K562 (cell line): Measurements from ENCODE around the gene PPP6R1. TPM values are rescaled to one million over a fixed set of nuclear protein-coding genes. Genes with fewer than 3 reads are reported as not detected.

ENCODE experiments used
- GATAD2A ChIP-seq: fragments of 450-650 bp; IDR thresholded peaks from 2 replicates; pipeline ENCODE4 v1.6.1; 2017
- HOXB6 ChIP-seq: fragments of 250-450 bp; sonication (Bioruptor Pico); IDR thresholded peaks from 2 replicates; pipeline ENCODE4 v1.5.1; 2022; ENCODE audit warnings: mild to moderate bottlenecking, borderline replicate concordance
- NR1H2 ChIP-seq: sonication (generic); formaldehyde crosslinking; IDR thresholded peaks from 2 replicates; pipeline ENCODE4 v1.4.0; 2020; ENCODE audit warnings: mild to moderate bottlenecking, missing genetic modification reagents
- RBM39 ChIP-seq: fragments of 200-400 bp; formaldehyde crosslinking; optimal IDR thresholded peaks from 2 replicates; pipeline ENCODE3; 2018; ENCODE audit warnings: low read depth, low read length
- SMC3 ChIP-seq: conservative IDR thresholded peaks from 2 replicates; pipeline ENCODE4 v1.6.1; 2011; ENCODE audit warnings: low read depth, low read length, improper control_type of control experiment; ENCODE audit not compliant: insufficient read depth
- ZNF165 ChIP-seq: fragments of 250-450 bp; sonication (Bioruptor Pico); IDR thresholded peaks from 2 replicates; pipeline ENCODE4 v1.4.0; 2020; ENCODE audit warnings: borderline replicate concordance
- ZNF282 ChIP-seq: sonication (generic); formaldehyde crosslinking; IDR thresholded peaks from 2 replicates; pipeline ENCODE4 v1.8.1; 2023; ENCODE audit warnings: missing genetic modification reagents
- ZNF644 ChIP-seq: fragments of 200-800 bp; sonication (Bioruptor generic); IDR thresholded peaks from 2 replicates; pipeline ENCODE4 v1.6.1; 2016; ENCODE audit warnings: low read depth, missing genetic modification characterization, missing compliant biosample characterization
- ZNF668 ChIP-seq: fragments of 250-450 bp; sonication (Bioruptor Pico); IDR thresholded peaks from 2 replicates; pipeline ENCODE4 v1.8.0; 2022; ENCODE audit warnings: mild to moderate bottlenecking, inconsistent platforms
- ZNF75A ChIP-seq: fragments of 450-650 bp; formaldehyde crosslinking; IDR thresholded peaks from 2 replicates; pipeline ENCODE4 v1.4.0; 2020; ENCODE audit warnings: mild to moderate bottlenecking
- polyA plus RNA-seq, 8 experiments: library from polyadenylated mRNA; depleted of rRNA in 4 of 8; stranded (reverse) in 5 of 8; unstranded in 3 of 8; fragments of >200 nt; fragmentation: Nextera tagmentation in 2 of 8; fragmentation: Illumina TruSeq in 1 of 8; extraction: Ambion mirVana in 2 of 8; extraction: Trizol in 1 of 8; gene quantifications; 2 replicates each; pipeline versions ENCODE4 v1.2.1 to v1.2.3, GENCODE V29; 2011 to 2014; ENCODE audit warnings: inconsistent platforms in 1 of 8, missing spikeins in 1 of 8
- total RNA-seq, 7 experiments: library from RNA; depleted of rRNA in 6 of 7; stranded (reverse); fragments of >200 nt in 6 of 7; fragmentation: Illumina TruSeq in 2 of 7; extraction: Trizol in 2 of 7; gene quantifications; 2 replicates each; pipeline versions ENCODE4 v1.2.1 to v1.2.3, GENCODE V29; 2011 to 2021; ENCODE audit warnings: low replicate concordance in 1 of 7
- TF ChIP-seq, protein P1 (sequence below): IDR thresholded peaks from 2 replicates; pipeline ENCODE4 v1.6.1; 2011; ENCODE audit not compliant: insufficient read length; ENCODE audit errors: extremely low read depth
- TF ChIP-seq, protein P2 (sequence below), 2 experiments: fragments of 450-650 bp in 1 of 2; sonication (generic) in 1 of 2; formaldehyde crosslinking; conservative IDR thresholded peaks; 2 replicates each; pipeline versions ENCODE4 v1.4.0 to v1.8.1; 2020 to 2022; ENCODE audit warnings: mild to moderate bottlenecking in 1 of 2, missing genetic modification reagents in 1 of 2
- TF ChIP-seq, protein P3 (sequence below): fragments of 450-650 bp; IDR thresholded peaks from 2 replicates; pipeline ENCODE4 v1.6.1; 2014; ENCODE audit warnings: low read depth, mild to moderate bottlenecking, moderate library complexity, borderline replicate concordance
- TF ChIP-seq, protein P4 (sequence below): sonication (generic); formaldehyde crosslinking; IDR thresholded peaks from 2 replicates; pipeline ENCODE4 v1.9.0; 2022; ENCODE audit warnings: mild to moderate bottlenecking, missing genetic modification reagents
- TF ChIP-seq, protein P5 (sequence below): fragments of 200-800 bp; sonication (Bioruptor generic); IDR thresholded peaks from 2 replicates; pipeline ENCODE4 v1.6.1; 2017; ENCODE audit warnings: missing genetic modification characterization, missing compliant biosample characterization
- TF ChIP-seq, protein P6 (sequence below): fragments of 250-450 bp; sonication (Bioruptor Pico); IDR thresholded peaks from 2 replicates; pipeline ENCODE4 v1.9.0; 2021; ENCODE audit warnings: mild to moderate bottlenecking, inconsistent platforms
- TF ChIP-seq, protein P7 (sequence below): IDR thresholded peaks from 2 replicates; pipeline ENCODE4 v1.6.1; 2016; ENCODE audit warnings: missing genetic modification characterization, missing compliant biosample characterization

The PPP6R1 gene
- total and polyA plus RNA-seq, 9 of the 15 experiments (the other 6 are each of a cell fraction or from before 2014, with no cell fraction given): 0.48 to 135 (median 37.2) TPM

DNA sequence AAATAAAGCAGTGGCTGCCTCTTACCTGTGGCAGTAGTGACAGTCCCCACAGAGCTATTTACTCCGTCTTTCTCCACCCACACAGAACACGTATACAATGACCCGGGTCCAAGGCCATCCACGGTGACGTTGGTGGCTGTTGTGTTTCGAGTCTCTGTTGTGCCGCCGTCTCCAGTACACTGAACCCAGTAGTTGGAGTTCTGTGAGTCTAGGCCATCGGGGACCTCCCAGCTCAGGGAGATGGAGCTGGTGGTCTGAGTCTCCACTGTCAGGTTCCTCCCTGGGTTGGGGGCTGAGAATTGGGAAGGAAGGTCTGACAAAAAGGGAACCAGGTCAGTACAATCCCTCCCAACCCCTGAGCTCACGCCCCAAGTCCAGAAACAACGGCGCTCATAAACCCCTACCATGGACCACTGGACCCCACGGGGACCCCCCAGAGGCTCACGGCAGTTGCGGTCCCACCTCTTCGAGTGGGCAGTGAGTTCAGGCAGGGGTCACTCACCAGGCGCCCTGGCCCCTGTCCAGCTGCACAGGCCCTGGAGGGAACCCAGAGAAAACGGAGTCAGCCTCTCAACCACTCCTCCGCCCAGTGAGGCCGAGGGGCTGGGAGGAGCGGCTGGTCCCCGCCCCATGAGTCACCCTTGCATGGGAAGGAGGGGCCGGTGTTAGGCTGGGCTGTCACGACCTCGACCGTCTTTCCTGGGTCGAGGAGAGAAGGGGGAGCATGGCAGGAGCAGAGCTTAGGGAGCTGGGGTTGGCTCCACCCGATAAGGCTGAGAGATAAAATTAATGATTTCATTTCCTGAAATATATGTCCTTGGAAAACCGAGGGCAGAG is 51.9 kb downstream of the PPP6R1 start (continued):
- TF ChIP-seq, protein P1, sequence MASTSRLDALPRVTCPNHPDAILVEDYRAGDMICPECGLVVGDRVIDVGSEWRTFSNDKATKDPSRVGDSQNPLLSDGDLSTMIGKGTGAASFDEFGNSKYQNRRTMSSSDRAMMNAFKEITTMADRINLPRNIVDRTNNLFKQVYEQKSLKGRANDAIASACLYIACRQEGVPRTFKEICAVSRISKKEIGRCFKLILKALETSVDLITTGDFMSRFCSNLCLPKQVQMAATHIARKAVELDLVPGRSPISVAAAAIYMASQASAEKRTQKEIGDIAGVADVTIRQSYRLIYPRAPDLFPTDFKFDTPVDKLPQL: no peak
- no peak for TF ChIP-seq ZNF644 (tag)
- TF ChIP-seq ZNF75A (CRISPR knock-in tag): no peak
- no peak for TF ChIP-seq ZNF668 (CRISPR knock-in tag)
- 0 out of 2 replicates have a peak, but pooled peaks have one; percentile 28 for TF ChIP-seq SMC3
- TF ChIP-seq NR1H2 (CRISPR knock-in tag): 0 out of 2 replicates have a peak, but pooled peaks have one; percentile 79
- TF ChIP-seq ZNF282: no peak
- TF ChIP-seq GATAD2A: peak; percentile 54; the same call in 1 of the 2 replicates
- TF ChIP-seq, protein P2, sequence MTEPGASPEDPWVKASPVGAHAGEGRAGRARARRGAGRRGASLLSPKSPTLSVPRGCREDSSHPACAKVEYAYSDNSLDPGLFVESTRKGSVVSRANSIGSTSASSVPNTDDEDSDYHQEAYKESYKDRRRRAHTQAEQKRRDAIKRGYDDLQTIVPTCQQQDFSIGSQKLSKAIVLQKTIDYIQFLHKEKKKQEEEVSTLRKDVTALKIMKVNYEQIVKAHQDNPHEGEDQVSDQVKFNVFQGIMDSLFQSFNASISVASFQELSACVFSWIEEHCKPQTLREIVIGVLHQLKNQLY (CRISPR knock-in tag; conservative IDR thresholded peaks at IDR 0.05): no peak
- TF ChIP-seq, protein P3, sequence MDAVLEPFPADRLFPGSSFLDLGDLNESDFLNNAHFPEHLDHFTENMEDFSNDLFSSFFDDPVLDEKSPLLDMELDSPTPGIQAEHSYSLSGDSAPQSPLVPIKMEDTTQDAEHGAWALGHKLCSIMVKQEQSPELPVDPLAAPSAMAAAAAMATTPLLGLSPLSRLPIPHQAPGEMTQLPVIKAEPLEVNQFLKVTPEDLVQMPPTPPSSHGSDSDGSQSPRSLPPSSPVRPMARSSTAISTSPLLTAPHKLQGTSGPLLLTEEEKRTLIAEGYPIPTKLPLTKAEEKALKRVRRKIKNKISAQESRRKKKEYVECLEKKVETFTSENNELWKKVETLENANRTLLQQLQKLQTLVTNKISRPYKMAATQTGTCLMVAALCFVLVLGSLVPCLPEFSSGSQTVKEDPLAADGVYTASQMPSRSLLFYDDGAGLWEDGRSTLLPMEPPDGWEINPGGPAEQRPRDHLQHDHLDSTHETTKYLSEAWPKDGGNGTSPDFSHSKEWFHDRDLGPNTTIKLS: peak; percentile 28; the same call in 1 of the 2 replicates
- TF ChIP-seq, protein P4, sequence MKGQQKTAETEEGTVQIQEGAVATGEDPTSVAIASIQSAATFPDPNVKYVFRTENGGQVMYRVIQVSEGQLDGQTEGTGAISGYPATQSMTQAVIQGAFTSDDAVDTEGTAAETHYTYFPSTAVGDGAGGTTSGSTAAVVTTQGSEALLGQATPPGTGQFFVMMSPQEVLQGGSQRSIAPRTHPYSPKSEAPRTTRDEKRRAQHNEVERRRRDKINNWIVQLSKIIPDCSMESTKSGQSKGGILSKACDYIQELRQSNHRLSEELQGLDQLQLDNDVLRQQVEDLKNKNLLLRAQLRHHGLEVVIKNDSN: no peak
- no peak for TF ChIP-seq HOXB6 (CRISPR knock-in tag)
- TF ChIP-seq ZNF165 (CRISPR knock-in tag): no peak
- no peak for TF ChIP-seq RBM39
- TF ChIP-seq, protein P5, sequence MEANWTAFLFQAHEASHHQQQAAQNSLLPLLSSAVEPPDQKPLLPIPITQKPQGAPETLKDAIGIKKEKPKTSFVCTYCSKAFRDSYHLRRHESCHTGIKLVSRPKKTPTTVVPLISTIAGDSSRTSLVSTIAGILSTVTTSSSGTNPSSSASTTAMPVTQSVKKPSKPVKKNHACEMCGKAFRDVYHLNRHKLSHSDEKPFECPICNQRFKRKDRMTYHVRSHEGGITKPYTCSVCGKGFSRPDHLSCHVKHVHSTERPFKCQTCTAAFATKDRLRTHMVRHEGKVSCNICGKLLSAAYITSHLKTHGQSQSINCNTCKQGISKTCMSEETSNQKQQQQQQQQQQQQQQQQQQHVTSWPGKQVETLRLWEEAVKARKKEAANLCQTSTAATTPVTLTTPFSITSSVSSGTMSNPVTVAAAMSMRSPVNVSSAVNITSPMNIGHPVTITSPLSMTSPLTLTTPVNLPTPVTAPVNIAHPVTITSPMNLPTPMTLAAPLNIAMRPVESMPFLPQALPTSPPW (CRISPR knock-in tag): peak; percentile 98
- TF ChIP-seq, protein P6, sequence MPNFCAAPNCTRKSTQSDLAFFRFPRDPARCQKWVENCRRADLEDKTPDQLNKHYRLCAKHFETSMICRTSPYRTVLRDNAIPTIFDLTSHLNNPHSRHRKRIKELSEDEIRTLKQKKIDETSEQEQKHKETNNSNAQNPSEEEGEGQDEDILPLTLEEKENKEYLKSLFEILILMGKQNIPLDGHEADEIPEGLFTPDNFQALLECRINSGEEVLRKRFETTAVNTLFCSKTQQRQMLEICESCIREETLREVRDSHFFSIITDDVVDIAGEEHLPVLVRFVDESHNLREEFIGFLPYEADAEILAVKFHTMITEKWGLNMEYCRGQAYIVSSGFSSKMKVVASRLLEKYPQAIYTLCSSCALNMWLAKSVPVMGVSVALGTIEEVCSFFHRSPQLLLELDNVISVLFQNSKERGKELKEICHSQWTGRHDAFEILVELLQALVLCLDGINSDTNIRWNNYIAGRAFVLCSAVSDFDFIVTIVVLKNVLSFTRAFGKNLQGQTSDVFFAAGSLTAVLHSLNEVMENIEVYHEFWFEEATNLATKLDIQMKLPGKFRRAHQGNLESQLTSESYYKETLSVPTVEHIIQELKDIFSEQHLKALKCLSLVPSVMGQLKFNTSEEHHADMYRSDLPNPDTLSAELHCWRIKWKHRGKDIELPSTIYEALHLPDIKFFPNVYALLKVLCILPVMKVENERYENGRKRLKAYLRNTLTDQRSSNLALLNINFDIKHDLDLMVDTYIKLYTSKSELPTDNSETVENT (CRISPR knock-in tag): no peak
- TF ChIP-seq, protein P7, sequence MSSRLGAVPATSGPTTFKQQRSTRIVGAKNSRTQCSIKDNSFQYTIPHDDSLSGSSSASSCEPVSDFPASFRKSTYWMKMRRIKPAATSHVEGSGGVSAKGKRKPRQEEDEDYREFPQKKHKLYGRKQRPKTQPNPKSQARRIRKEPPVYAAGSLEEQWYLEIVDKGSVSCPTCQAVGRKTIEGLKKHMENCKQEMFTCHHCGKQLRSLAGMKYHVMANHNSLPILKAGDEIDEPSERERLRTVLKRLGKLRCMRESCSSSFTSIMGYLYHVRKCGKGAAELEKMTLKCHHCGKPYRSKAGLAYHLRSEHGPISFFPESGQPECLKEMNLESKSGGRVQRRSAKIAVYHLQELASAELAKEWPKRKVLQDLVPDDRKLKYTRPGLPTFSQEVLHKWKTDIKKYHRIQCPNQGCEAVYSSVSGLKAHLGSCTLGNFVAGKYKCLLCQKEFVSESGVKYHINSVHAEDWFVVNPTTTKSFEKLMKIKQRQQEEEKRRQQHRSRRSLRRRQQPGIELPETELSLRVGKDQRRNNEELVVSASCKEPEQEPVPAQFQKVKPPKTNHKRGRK: no peak
